Ovary (tissue), 3 donors: Measurements from ENCODE around the gene ATAD5.

Source experiments
- CTCF ChIP-seq, 3 donors: fragments of 450-650 bp in 2 of 3; fragments of 200-600 bp in 1 of 3; IDR thresholded peaks; one replicate each; pipeline versions ENCODE4 v1.5.1 to v1.8.0; 2016 to 2022; ENCODE audit warnings: antibody characterized with exemption in 3 of 3, mild to moderate bottlenecking in 1 of 3
- EP300 ChIP-seq: sonication (generic); formaldehyde crosslinking; IDR thresholded peaks from one replicate; pipeline ENCODE4 v1.6.1; 2017; ENCODE audit warnings: antibody characterized with exemption
- POLR2A ChIP-seq: fragments of 450-650 bp; IDR thresholded peaks from one replicate; pipeline ENCODE4 v1.6.1; 2017; ENCODE audit warnings: antibody characterized with exemption, mild to moderate bottlenecking, moderate library complexity
- donor health status: DM: no; HTN: no; CAD: no.

GRCh38 chr17:30897311-30897710 lies 65.5 kb downstream of the ATAD5 start:
- TF ChIP-seq CTCF (IDR thresholded peaks at IDR 0.05): no peak
- TF ChIP-seq POLR2A: no peak
- no peak for TF ChIP-seq EP300
